OCI-LY1 (cell line): ENCODE data around the gene ACSL1.

Experiments used
- EZH2 ChIP-seq: fragments of 200-600 bp; sonication (generic), shearing (Covaris generic); IDR thresholded peaks from 2 replicates; pipeline ENCODE4 v1.8.0; 2017; ENCODE audit warnings: borderline replicate concordance, mixed run types, mild to moderate bottlenecking, antibody characterized with exemption, low read length, moderate library complexity, mixed read lengths
- TF ChIP-seq, protein P1 (sequence below): fragments of 200-600 bp; sonication (generic), shearing (Covaris generic); IDR thresholded peaks from 2 replicates; pipeline ENCODE4 v1.5.1; 2017; ENCODE audit warnings: mild to moderate bottlenecking, antibody characterized with exemption, low read length, moderate library complexity, mixed read lengths

GRCh38 chr4:184751585-184751956 is 74.2 kb downstream of the ACSL1 start:
- TF ChIP-seq, protein P1, sequence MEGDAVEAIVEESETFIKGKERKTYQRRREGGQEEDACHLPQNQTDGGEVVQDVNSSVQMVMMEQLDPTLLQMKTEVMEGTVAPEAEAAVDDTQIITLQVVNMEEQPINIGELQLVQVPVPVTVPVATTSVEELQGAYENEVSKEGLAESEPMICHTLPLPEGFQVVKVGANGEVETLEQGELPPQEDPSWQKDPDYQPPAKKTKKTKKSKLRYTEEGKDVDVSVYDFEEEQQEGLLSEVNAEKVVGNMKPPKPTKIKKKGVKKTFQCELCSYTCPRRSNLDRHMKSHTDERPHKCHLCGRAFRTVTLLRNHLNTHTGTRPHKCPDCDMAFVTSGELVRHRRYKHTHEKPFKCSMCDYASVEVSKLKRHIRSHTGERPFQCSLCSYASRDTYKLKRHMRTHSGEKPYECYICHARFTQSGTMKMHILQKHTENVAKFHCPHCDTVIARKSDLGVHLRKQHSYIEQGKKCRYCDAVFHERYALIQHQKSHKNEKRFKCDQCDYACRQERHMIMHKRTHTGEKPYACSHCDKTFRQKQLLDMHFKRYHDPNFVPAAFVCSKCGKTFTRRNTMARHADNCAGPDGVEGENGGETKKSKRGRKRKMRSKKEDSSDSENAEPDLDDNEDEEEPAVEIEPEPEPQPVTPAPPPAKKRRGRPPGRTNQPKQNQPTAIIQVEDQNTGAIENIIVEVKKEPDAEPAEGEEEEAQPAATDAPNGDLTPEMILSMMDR = no peak
- TF ChIP-seq EZH2 = no peak
